H9 (cell line): ENCODE results near the gene ELMOD2. TPM values are rescaled to one million over a fixed set of nuclear protein-coding genes. Genes with fewer than 3 reads are reported as not detected.

Experiments used
- DNase-seq: peaks from one replicate; pipeline ENCODE4 v3.0.0-alpha.2; 2017
- H2AFZ ChIP-seq: one replicate; pipeline ENCODE4 v1.6.1; 2013; ENCODE audit warnings: mild to moderate bottlenecking, low read length, control low read depth, moderate library complexity
- H2AK5ac ChIP-seq: 2 replicates; pipeline ENCODE4 v1.6.1; 2013; ENCODE audit warnings: low read length, control low read depth, mixed read lengths; ENCODE audit not compliant: insufficient read length
- H2BK120ac ChIP-seq: one replicate; pipeline ENCODE4 v1.6.1; 2013; ENCODE audit warnings: low read depth, mild to moderate bottlenecking, low read length, control low read depth, inconsistent platforms; ENCODE audit not compliant: poor library complexity, severe bottlenecking
- H2BK12ac ChIP-seq: 2 replicates; pipeline ENCODE4 v1.6.1; 2013; ENCODE audit warnings: low read length, control low read depth, mixed read lengths, low read depth; ENCODE audit not compliant: insufficient read length
- H2BK15ac ChIP-seq: 2 replicates; pipeline ENCODE4 v1.6.1; 2013; ENCODE audit warnings: low read depth, low read length, control low read depth
- H2BK20ac ChIP-seq: one replicate; pipeline ENCODE4 v1.6.1; 2013; ENCODE audit warnings: low read depth, mild to moderate bottlenecking, low read length, control low read depth, inconsistent platforms; ENCODE audit not compliant: poor library complexity, severe bottlenecking
- H2BK5ac ChIP-seq: 2 replicates; pipeline ENCODE4 v1.6.1; 2013; ENCODE audit warnings: low read length, control low read depth, mixed read lengths; ENCODE audit not compliant: insufficient read length
- H3K14ac ChIP-seq: 2 replicates; pipeline ENCODE4 v1.6.1; 2013; ENCODE audit warnings: low read length, control low read depth; ENCODE audit not compliant: insufficient read depth
- H3K18ac ChIP-seq: 2 replicates; pipeline ENCODE4 v1.6.1; 2013; ENCODE audit warnings: low read depth, mild to moderate bottlenecking, mixed read lengths, low read length, control low read depth; ENCODE audit not compliant: insufficient read length
- H3K23ac ChIP-seq: 2 replicates; pipeline ENCODE4 v1.6.1; 2013; ENCODE audit warnings: low read length, control low read depth, mixed read lengths, low read depth; ENCODE audit not compliant: insufficient read length
- H3K23me2 ChIP-seq: 2 replicates; pipeline ENCODE4 v1.6.1; 2013; ENCODE audit warnings: low read depth, mild to moderate bottlenecking, mixed read lengths, low read length, control low read depth; ENCODE audit not compliant: insufficient read length, poor library complexity, severe bottlenecking
- H3K27ac ChIP-seq: 2 replicates; pipeline ENCODE4 v1.5.1; 2013; ENCODE audit warnings: low read length, control low read depth, mixed read lengths, low read depth; ENCODE audit not compliant: insufficient read length
- H3K27me3 ChIP-seq: 2 replicates; pipeline ENCODE4 v1.6.1; 2013; ENCODE audit warnings: low read length, control low read depth, inconsistent platforms; ENCODE audit not compliant: insufficient read depth
- H3K4ac ChIP-seq: 2 replicates; pipeline ENCODE4 v1.6.1; 2013; ENCODE audit warnings: low read depth, mild to moderate bottlenecking, control low read depth, inconsistent platforms, low read length, moderate library complexity
- H3K4me1 ChIP-seq: 2 replicates; pipeline ENCODE4 v1.6.1; 2013; ENCODE audit warnings: low read length, control low read depth, inconsistent platforms; ENCODE audit not compliant: insufficient read depth
- H3K4me2 ChIP-seq: 2 replicates; pipeline ENCODE4 v1.6.1; 2013; ENCODE audit warnings: low read length, control low read depth, mixed read lengths; ENCODE audit not compliant: insufficient read length, insufficient read depth
- H3K56ac ChIP-seq: 2 replicates; pipeline ENCODE4 v1.6.1; 2013; ENCODE audit warnings: low read depth, mild to moderate bottlenecking, mixed read lengths, low read length, control low read depth; ENCODE audit not compliant: insufficient read length
- H3K79me1 ChIP-seq: 2 replicates; pipeline ENCODE4 v1.6.1; 2013; ENCODE audit warnings: low read depth, mild to moderate bottlenecking, moderate library complexity, low read length, control low read depth, inconsistent platforms; ENCODE audit not compliant: insufficient read depth, poor library complexity, severe bottlenecking
- H3K79me2 ChIP-seq: 2 replicates; pipeline ENCODE4 v1.6.1; 2013; ENCODE audit warnings: low read length, control low read depth, inconsistent platforms; ENCODE audit not compliant: insufficient read depth
- H3K9ac ChIP-seq: 2 replicates; pipeline ENCODE4 v1.6.1; 2013; ENCODE audit warnings: low read length, control low read depth, mixed read lengths; ENCODE audit not compliant: insufficient read length; ENCODE audit errors: extremely low read depth
- H3K9me3 ChIP-seq: one replicate; pipeline ENCODE4 v1.6.1; 2013; ENCODE audit warnings: low read depth, low read length, inconsistent platforms; ENCODE audit not compliant: control insufficient read depth
- H3T11ph ChIP-seq: one replicate; pipeline ENCODE4 v1.6.1; 2013; ENCODE audit warnings: mild to moderate bottlenecking, low read length, control low read depth, inconsistent platforms
- H4K20me1 ChIP-seq: one replicate; pipeline ENCODE4 v1.6.1; 2013; ENCODE audit not compliant: control insufficient read depth, insufficient read length, insufficient read depth
- H4K5ac ChIP-seq: 2 replicates; pipeline ENCODE4 v1.6.1; 2013; ENCODE audit warnings: low read depth, mild to moderate bottlenecking, mixed read lengths, low read length, control low read depth; ENCODE audit not compliant: insufficient read length
- H4K8ac ChIP-seq: replicated peaks from 2 replicates; pipeline ENCODE4 v1.6.1; 2013; ENCODE audit warnings: low read length, control low read depth, mixed read lengths, low read depth; ENCODE audit not compliant: insufficient read length
- H4K91ac ChIP-seq: 2 replicates; pipeline ENCODE4 v1.6.1; 2013; ENCODE audit warnings: low read depth, mild to moderate bottlenecking, moderate library complexity, mixed read lengths, low read length, control low read depth; ENCODE audit not compliant: insufficient read length
- H3K27ac Mint-ChIP-seq, 3 experiments: 2 replicates in 2 of 3; 3 replicates in 1 of 3; pipeline ENCODE4 v1.8.0; 2020 to 2021; ENCODE audit warnings: mixed read lengths in 3 of 3, mild to moderate bottlenecking in 1 of 3, moderate library complexity in 1 of 3
- H3K27me3 Mint-ChIP-seq: 2 replicates; pipeline ENCODE4 v1.8.0; 2021; ENCODE audit warnings: low read depth, mild to moderate bottlenecking, moderate library complexity, mixed read lengths
- H3K36me3 Mint-ChIP-seq, 3 experiments: 2 replicates in 2 of 3; 3 replicates in 1 of 3; pipeline ENCODE4 v1.8.0; 2020 to 2021; ENCODE audit warnings: low read depth in 3 of 3, mixed read lengths in 3 of 3; ENCODE audit not compliant: insufficient read depth in 1 of 3
- H3K4me1 Mint-ChIP-seq, 2 experiments: 2 replicates each; pipeline ENCODE4 v1.8.0; 2020; ENCODE audit warnings: mixed read lengths in 2 of 2
- H3K4me3 Mint-ChIP-seq, 2 experiments: 2 replicates in 1 of 2; 3 replicates in 1 of 2; pipeline ENCODE4 v1.8.0; 2020 to 2021; ENCODE audit warnings: mild to moderate bottlenecking in 2 of 2, mixed read lengths in 2 of 2, moderate library complexity in 1 of 2
- H3K9me3 Mint-ChIP-seq, 2 experiments: 2 replicates in 1 of 2; 3 replicates in 1 of 2; pipeline ENCODE4 v1.8.0; 2020; ENCODE audit warnings: mild to moderate bottlenecking in 2 of 2, mixed read lengths in 2 of 2, moderate library complexity in 1 of 2
- CTCF ChIP-seq: fragments of 200-600 bp; sonication (generic); conservative IDR thresholded peaks from 3 replicates; pipeline ENCODE4 v1.8.0; 2021; ENCODE audit warnings: antibody characterized with exemption, mild to moderate bottlenecking
- WGBS: extraction: QIAGEN DNeasy Blood & Tissue Kit; methylation state at CpG from one replicate; pipeline ENCODE4 v1.1.7; 2013; ENCODE audit warnings: missing lambda C conversion rate, low lambda C conversion rate, mixed read lengths; ENCODE audit not compliant: insufficient read length; ENCODE audit errors: extremely low coverage; 5-methylcytosine and 5-hydroxymethylcytosine counted together
- total RNA-seq: library from RNA; stranded (reverse); gene quantifications from 2 replicates; pipeline ENCODE4 v1.2.1, GENCODE V29; 2021

ELMOD2 gene
- total RNA-seq, 1 experiment from 2014 or later = 26.3 TPM

DNA sequence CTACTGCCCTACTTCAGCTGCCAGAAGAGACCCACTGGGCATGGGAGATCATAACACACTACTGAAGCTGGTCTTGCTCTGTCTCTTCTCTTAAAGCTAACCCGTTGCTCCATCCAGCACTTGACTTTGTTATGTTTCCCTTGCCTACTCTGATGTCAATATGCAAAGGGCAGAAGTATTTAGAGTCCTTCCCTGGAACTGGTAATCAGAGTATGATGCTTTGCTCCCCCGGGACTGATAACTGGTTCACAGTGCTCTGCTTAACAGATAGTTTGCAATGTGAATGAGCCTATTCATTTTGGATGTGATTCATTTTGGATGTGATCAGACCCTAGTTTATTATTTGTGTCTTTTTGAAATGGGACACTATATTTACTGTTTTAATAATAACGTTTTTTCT is 57.1 kb downstream of the ELMOD2 start:
- Histone ChIP-seq H2BK15ac (no peak overlapping the region), H3K18ac (no peak overlapping the region), H4K5ac (no peak overlapping the region), H4K20me1 (no peaks in the 10 kb centered on the region), H2BK5ac (no peak overlapping the region), H3K9me3 (no peaks in the 10 kb centered on the region), H3K79me1 (no peaks in the 10 kb centered on the region), H3K79me2 (no peaks in the 10 kb centered on the region), H3K4ac (no peak overlapping the region), H3K14ac (no peak overlapping the region), H4K8ac (no peak overlapping the region), H2BK120ac (no peak overlapping the region), H2BK12ac (no peak overlapping the region), H4K91ac (no peak overlapping the region), H3K56ac (no peak overlapping the region), H2AFZ (no peak overlapping the region), H2AK5ac (no peak overlapping the region), H3T11ph (no peak overlapping the region), H3K27ac (no peak overlapping the region), H3K23me2 (no peaks in the 10 kb centered on the region), H3K4me1 (no peaks in the 10 kb centered on the region), H3K27me3 (no peaks in the 10 kb centered on the region), H3K23ac (no peak overlapping the region), H3K9ac (no peak overlapping the region), H2BK20ac (no peak overlapping the region), H3K4me2 (no peak overlapping the region)
- no peak for DNase-seq
- no peak for TF ChIP-seq CTCF
- Mint-ChIP-seq H3K9me3 (no peaks in the 10 kb centered on the region), H3K4me1 (no peaks in the 10 kb centered on the region; a peak in 1 of 4 replicates), H3K36me3 (no peaks in the 10 kb centered on the region), H3K27ac (no peak overlapping the region), H3K4me3 (no peak overlapping the region), H3K27me3 (peaks cover 5% of the 10 kb centered on the region; the same call in 1 of the 2 replicates)
- no CpG with 5 or more reads among the region's 3 CpGs for WGBS
